CD8-positive, alpha-beta memory T cell (primary cell): Measurements from ENCODE around the gene USP17L5. TPM values are rescaled to one million over a fixed set of nuclear protein-coding genes. Genes with fewer than 3 reads are reported as not detected.
"Not testable (repeated sequence)": the region's sequence is repeated elsewhere in the genome, so short reads cannot be mapped to it uniquely, and the experiment has no call there.

Source experiments
- CTCF ChIA-PET: fragments of 350-600 bp; sonication (Branson Sonifier 250); formaldehyde crosslinking; loops from one replicate; lab custom pipeline; 2021; ENCODE audit warnings: antibody characterized with exemption; lab: Charles Lee
- POLR2A ChIA-PET: fragments of 350-600 bp; sonication (Branson Sonifier 250); formaldehyde crosslinking; loops from one replicate; lab custom pipeline; 2021; ENCODE audit warnings: antibody characterized with exemption; lab: Charles Lee
- DNase-seq, 5 donors: peaks; one replicate each; pipeline versions ENCODE4 v3.0.0 to v3.0.0-alpha.2; 2020 to 2022; ENCODE audit warnings: mixed read lengths in 1 of 5
- H3K27ac ChIP-seq: one replicate; pipeline ENCODE4 v1.7.0; 2013; ENCODE audit warnings: low read depth, mild to moderate bottlenecking, low read length, moderate library complexity
- H3K27me3 ChIP-seq: 2 replicates; pipeline ENCODE4 v1.7.0; 2013; ENCODE audit warnings: low read length, mild to moderate bottlenecking; ENCODE audit not compliant: insufficient read depth, poor library complexity, severe bottlenecking
- H3K36me3 ChIP-seq: 2 replicates; pipeline ENCODE4 v1.7.0; 2013; ENCODE audit warnings: mild to moderate bottlenecking, low read length, moderate library complexity; ENCODE audit not compliant: insufficient read depth
- H3K4me1 ChIP-seq: 2 replicates; pipeline ENCODE4 v1.7.0; 2013; ENCODE audit warnings: mild to moderate bottlenecking, low read length, moderate library complexity; ENCODE audit not compliant: insufficient read depth
- H3K4me3 ChIP-seq: 2 replicates; pipeline ENCODE4 v1.7.0; 2013; ENCODE audit warnings: mild to moderate bottlenecking, low read length
- H3K9me3 ChIP-seq: 2 replicates; pipeline ENCODE4 v1.7.0; 2013; ENCODE audit warnings: mild to moderate bottlenecking, low read length
- H3K27ac Mint-ChIP-seq, 8 donors: one replicate each; pipeline ENCODE4 v1.8.0; 2020 to 2021; ENCODE audit warnings: mixed read lengths in 8 of 8, mild to moderate bottlenecking in 6 of 8, inconsistent platforms in 3 of 8, moderate library complexity in 3 of 8
- H3K27me3 Mint-ChIP-seq, 2 donors: one replicate each; pipeline ENCODE4 v1.8.0; 2020 to 2021; ENCODE audit warnings: mixed read lengths in 2 of 2, mild to moderate bottlenecking in 1 of 2, moderate library complexity in 1 of 2
- H3K36me3 Mint-ChIP-seq, 3 donors: one replicate each; pipeline ENCODE4 v1.8.0; 2020 to 2021; ENCODE audit warnings: mixed read lengths in 3 of 3, inconsistent platforms in 1 of 3, mild to moderate bottlenecking in 1 of 3
- H3K4me1 Mint-ChIP-seq, 3 donors: one replicate each; pipeline ENCODE4 v1.8.0; 2020 to 2021; ENCODE audit warnings: mixed read lengths in 3 of 3, inconsistent platforms in 1 of 3, mild to moderate bottlenecking in 1 of 3
- H3K4me3 Mint-ChIP-seq, 7 donors: one replicate each; pipeline ENCODE4 v1.8.0; 2020 to 2021; ENCODE audit warnings: mixed read lengths in 7 of 7, mild to moderate bottlenecking in 6 of 7, moderate library complexity in 4 of 7, inconsistent platforms in 2 of 7
- H3K9me3 Mint-ChIP-seq, 5 donors: one replicate each; pipeline ENCODE4 v1.8.0; 2020 to 2022; ENCODE audit warnings: mixed read lengths in 5 of 5, mild to moderate bottlenecking in 3 of 5, moderate library complexity in 2 of 5, inconsistent platforms in 1 of 5
- polyA plus RNA-seq: library from polyadenylated mRNA; unstranded; fragments of 300-500 nt; fragmentation: Illumina TruSeq; gene quantifications from one replicate; pipeline ENCODE4 v1.2.3, GENCODE V29; 2021
- total RNA-seq, 2 experiments: library from RNA; stranded (reverse); gene quantifications; one replicate each; pipeline ENCODE4 v1.2.3, GENCODE V29; 2021

USP17L5 gene, protein sequence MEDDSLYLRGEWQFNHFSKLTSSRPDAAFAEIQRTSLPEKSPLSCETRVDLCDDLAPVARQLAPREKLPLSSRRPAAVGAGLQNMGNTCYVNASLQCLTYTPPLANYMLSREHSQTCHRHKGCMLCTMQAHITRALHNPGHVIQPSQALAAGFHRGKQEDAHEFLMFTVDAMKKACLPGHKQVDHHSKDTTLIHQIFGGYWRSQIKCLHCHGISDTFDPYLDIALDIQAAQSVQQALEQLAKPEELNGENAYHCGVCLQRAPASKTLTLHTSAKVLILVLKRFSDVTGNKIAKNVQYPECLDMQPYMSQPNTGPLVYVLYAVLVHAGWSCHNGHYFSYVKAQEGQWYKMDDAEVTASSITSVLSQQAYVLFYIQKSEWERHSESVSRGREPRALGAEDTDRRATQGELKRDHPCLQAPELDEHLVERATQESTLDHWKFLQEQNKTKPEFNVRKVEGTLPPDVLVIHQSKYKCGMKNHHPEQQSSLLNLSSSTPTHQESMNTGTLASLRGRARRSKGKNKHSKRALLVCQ
- total RNA-seq, result not detected
- not detected for polyA plus RNA-seq

DNA sequence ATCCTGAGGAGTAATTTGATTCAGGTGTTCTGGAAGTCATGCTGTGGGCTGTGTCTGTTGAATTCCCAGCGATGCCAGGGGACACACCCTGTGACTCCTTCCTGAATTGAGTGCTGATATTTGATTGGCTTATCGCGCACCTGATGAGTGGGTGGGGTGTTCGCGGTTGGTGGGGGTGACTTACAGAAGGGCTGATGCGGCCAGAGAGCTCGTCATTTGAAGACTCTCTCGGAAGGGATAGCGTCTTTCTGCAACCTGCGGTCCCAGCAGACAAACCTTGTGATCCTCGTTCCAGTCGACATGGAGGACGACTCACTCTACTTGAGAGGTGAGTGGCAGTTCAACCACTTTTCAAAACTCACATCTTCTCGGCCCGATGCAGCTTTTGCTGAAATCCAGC, at the start of gene USP17L5:
Gene USP17L5 (plus strand): TSS at position 301 of the 400 bp plus-strand sequence. CDS start 0 bp downstream, at position 301.
- H3K4me1 ChIP-seq, H3K27ac Mint-ChIP-seq, DNase-seq, CTCF ChIA-PET, H3K4me3 ChIP-seq, H3K4me3 Mint-ChIP-seq, H3K36me3 ChIP-seq, H3K27me3 Mint-ChIP-seq, H3K4me1 Mint-ChIP-seq, POLR2A ChIA-PET, H3K9me3 ChIP-seq, H3K9me3 Mint-ChIP-seq, H3K27ac ChIP-seq, H3K27me3 ChIP-seq, H3K36me3 Mint-ChIP-seq: not testable (repeated sequence)

DNA sequence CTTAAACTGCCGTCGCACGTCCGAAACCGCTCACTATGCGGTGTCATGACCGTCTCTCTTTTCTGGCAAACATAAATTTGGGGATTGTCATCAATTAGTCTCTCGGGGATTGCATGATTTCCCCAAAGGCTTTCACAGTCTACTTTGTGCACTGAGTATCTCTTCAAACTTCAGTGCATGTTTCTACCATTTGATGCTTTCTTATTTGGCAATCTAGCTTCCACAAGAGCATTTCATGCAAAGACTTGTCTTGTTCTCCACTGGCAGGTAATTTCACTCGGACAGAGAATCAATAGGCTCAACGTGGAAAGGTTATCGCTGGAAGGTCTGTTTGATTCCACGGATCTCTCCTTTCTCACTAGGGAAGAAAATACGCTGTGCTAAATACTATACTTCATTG, 15.0 kb upstream of the USP17L5 start:
- DNase-seq, POLR2A ChIA-PET, H3K27ac ChIP-seq, H3K9me3 Mint-ChIP-seq, H3K36me3 ChIP-seq, H3K4me1 ChIP-seq, H3K4me3 ChIP-seq, H3K27ac Mint-ChIP-seq, H3K9me3 ChIP-seq, CTCF ChIA-PET, H3K36me3 Mint-ChIP-seq, H3K4me3 Mint-ChIP-seq, H3K27me3 ChIP-seq, H3K4me1 Mint-ChIP-seq, H3K27me3 Mint-ChIP-seq: not testable (repeated sequence)

DNA sequence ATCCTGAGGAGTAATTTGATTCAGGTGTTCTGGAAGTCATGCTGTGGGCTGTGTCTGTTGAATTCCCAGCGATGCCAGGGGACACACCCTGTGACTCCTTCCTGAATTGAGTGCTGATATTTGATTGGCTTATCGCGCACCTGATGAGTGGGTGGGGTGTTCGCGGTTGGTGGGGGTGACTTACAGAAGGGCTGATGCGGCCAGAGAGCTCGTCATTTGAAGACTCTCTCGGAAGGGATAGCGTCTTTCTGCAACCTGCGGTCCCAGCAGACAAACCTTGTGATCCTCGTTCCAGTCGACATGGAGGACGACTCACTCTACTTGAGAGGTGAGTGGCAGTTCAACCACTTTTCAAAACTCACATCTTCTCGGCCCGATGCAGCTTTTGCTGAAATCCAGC, 14.3 kb upstream of the USP17L5 start, which contains the start of gene USP17L24:
Gene USP17L24 (plus strand): TSS at position 301 of the 400 bp plus-strand sequence. CDS start 0 bp downstream, at position 301.
- H3K4me3 Mint-ChIP-seq, H3K27ac Mint-ChIP-seq, H3K4me3 ChIP-seq, H3K27ac ChIP-seq, CTCF ChIA-PET, POLR2A ChIA-PET, H3K36me3 ChIP-seq, H3K4me1 Mint-ChIP-seq, H3K9me3 Mint-ChIP-seq, H3K27me3 ChIP-seq, H3K36me3 Mint-ChIP-seq, DNase-seq, H3K9me3 ChIP-seq, H3K4me1 ChIP-seq, H3K27me3 Mint-ChIP-seq: not testable (repeated sequence)

DNA sequence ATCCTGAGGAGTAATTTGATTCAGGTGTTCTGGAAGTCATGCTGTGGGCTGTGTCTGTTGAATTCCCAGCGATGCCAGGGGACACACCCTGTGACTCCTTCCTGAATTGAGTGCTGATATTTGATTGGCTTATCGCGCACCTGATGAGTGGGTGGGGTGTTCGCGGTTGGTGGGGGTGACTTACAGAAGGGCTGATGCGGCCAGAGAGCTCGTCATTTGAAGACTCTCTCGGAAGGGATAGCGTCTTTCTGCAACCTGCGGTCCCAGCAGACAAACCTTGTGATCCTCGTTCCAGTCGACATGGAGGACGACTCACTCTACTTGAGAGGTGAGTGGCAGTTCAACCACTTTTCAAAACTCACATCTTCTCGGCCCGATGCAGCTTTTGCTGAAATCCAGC, 9.6 kb upstream of the USP17L5 start, which contains the start of gene USP17L25:
Gene USP17L25 (plus strand): TSS at position 301 of the 400 bp plus-strand sequence. CDS start 0 bp downstream, at position 301.
- H3K27ac ChIP-seq, H3K36me3 Mint-ChIP-seq, H3K27ac Mint-ChIP-seq, H3K9me3 ChIP-seq, H3K4me1 ChIP-seq, POLR2A ChIA-PET, H3K9me3 Mint-ChIP-seq, H3K4me3 ChIP-seq, H3K4me3 Mint-ChIP-seq, H3K27me3 Mint-ChIP-seq, H3K27me3 ChIP-seq, H3K36me3 ChIP-seq, DNase-seq, CTCF ChIA-PET, H3K4me1 Mint-ChIP-seq: not testable (repeated sequence)

DNA sequence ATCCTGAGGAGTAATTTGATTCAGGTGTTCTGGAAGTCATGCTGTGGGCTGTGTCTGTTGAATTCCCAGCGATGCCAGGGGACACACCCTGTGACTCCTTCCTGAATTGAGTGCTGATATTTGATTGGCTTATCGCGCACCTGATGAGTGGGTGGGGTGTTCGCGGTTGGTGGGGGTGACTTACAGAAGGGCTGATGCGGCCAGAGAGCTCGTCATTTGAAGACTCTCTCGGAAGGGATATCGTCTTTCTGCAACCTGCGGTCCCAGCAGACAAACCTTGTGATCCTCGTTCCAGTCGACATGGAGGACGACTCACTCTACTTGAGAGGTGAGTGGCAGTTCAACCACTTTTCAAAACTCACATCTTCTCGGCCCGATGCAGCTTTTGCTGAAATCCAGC, 4.8 kb upstream of the USP17L5 start, which contains the start of gene USP17L26:
Gene USP17L26 (plus strand): TSS at position 301 of the 400 bp plus-strand sequence. CDS start 0 bp downstream, at position 301.
- H3K4me3 Mint-ChIP-seq, H3K36me3 Mint-ChIP-seq, H3K27ac ChIP-seq, H3K9me3 ChIP-seq, H3K36me3 ChIP-seq, CTCF ChIA-PET, H3K27me3 ChIP-seq, H3K4me1 Mint-ChIP-seq, POLR2A ChIA-PET, H3K4me3 ChIP-seq, DNase-seq, H3K9me3 Mint-ChIP-seq, H3K27ac Mint-ChIP-seq, H3K4me1 ChIP-seq, H3K27me3 Mint-ChIP-seq: not testable (repeated sequence)

DNA sequence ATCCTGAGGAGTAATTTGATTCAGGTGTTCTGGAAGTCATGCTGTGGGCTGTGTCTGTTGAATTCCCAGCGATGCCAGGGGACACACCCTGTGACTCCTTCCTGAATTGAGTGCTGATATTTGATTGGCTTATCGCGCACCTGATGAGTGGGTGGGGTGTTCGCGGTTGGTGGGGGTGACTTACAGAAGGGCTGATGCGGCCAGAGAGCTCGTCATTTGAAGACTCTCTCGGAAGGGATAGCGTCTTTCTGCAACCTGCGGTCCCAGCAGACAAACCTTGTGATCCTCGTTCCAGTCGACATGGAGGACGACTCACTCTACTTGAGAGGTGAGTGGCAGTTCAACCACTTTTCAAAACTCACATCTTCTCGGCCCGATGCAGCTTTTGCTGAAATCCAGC, 4.6 kb downstream of the USP17L5 start, which contains the start of gene USP17L27:
Gene USP17L27 (plus strand): TSS at position 301 of the 400 bp plus-strand sequence. CDS start 0 bp downstream, at position 301.
- H3K9me3 Mint-ChIP-seq, H3K4me1 ChIP-seq, H3K27ac ChIP-seq, H3K4me3 ChIP-seq, H3K27me3 ChIP-seq, H3K4me1 Mint-ChIP-seq, H3K9me3 ChIP-seq, H3K27me3 Mint-ChIP-seq, H3K36me3 Mint-ChIP-seq, H3K4me3 Mint-ChIP-seq, CTCF ChIA-PET, H3K36me3 ChIP-seq, POLR2A ChIA-PET, H3K27ac Mint-ChIP-seq, DNase-seq: not testable (repeated sequence)

DNA sequence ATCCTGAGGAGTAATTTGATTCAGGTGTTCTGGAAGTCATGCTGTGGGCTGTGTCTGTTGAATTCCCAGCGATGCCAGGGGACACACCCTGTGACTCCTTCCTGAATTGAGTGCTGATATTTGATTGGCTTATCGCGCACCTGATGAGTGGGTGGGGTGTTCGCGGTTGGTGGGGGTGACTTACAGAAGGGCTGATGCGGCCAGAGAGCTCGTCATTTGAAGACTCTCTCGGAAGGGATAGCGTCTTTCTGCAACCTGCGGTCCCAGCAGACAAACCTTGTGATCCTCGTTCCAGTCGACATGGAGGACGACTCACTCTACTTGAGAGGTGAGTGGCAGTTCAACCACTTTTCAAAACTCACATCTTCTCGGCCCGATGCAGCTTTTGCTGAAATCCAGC, 9.4 kb downstream of the USP17L5 start, which contains the start of gene USP17L28:
Gene USP17L28 (plus strand): TSS at position 301 of the 400 bp plus-strand sequence. CDS start 0 bp downstream, at position 301.
- H3K4me3 ChIP-seq, H3K36me3 Mint-ChIP-seq, H3K27ac Mint-ChIP-seq, H3K9me3 Mint-ChIP-seq, H3K27me3 ChIP-seq, H3K9me3 ChIP-seq, H3K36me3 ChIP-seq, H3K4me1 ChIP-seq, DNase-seq, CTCF ChIA-PET, H3K4me1 Mint-ChIP-seq, POLR2A ChIA-PET, H3K27ac ChIP-seq, H3K27me3 Mint-ChIP-seq, H3K4me3 Mint-ChIP-seq: not testable (repeated sequence)

DNA sequence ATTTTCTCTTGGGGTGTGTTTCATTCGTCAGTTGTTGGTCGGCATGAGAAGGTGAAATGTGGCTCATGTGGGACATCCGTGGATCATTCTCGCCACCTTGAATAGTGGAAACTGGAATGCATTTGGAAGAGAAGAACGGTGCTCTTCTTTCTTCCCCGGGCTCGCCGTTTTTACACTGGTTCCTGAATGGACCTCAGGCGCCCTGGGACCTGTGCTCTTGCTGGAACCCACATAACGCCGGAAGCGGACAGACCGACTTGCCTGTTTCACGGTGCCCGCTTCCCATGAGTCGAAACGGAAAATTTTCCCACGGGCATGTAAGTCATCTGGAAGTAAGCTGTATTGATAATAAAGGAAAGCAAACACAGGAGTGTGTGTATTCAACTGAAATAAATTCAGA, 11.7 kb downstream of the USP17L5 start:
- CTCF ChIA-PET, H3K27me3 Mint-ChIP-seq: not testable (repeated sequence)

More for the DNA sequence above, 11.7 kb downstream of the USP17L5 start:
- H3K27ac Mint-ChIP-seq, DNase-seq, H3K27me3 ChIP-seq, H3K27ac ChIP-seq, H3K4me1 ChIP-seq, H3K9me3 ChIP-seq, H3K9me3 Mint-ChIP-seq, H3K4me1 Mint-ChIP-seq, POLR2A ChIA-PET, H3K36me3 Mint-ChIP-seq, H3K36me3 ChIP-seq, H3K4me3 Mint-ChIP-seq, H3K4me3 ChIP-seq: not testable (repeated sequence)
